ENCODE measurements around the gene THAP5. TPM values are rescaled to one million over a fixed set of nuclear protein-coding genes. Genes with fewer than 3 reads are reported as not detected.
A peak's percentile ranks its signal among the peaks of the same experiment; 100 is the strongest.

Gene THAP5
- polyA plus RNA-seq, 2 of the 4 experiments (the other 2 are of a cell fraction), result 20.5 to 27.4 TPM

DNA sequence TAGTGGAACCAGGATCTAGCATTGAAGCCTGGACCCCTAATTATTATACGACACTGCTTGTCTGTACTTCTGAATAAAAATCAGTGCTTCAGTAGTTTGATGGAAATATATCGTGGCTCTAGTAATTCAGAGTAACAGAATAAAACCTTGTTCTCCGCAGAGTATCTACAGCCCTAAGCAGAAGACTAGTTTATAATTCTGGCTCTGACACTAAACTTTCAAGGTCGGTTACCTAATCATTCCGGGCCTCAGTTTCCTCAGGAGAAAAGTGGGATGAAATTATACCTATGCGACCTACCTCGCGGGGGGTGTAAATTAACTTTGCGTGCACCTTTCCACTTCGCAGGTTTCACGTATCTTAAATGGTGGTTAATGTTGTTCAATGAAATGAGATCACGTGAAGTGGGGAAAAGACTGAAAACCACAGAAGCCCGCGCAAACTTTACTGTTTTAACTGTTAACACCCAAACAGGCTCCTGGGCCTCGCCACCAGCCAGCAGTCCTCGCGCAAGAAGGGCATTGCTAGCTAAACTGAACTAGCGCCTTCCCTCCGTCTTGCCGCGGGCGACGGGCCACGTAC, 615 bp downstream of the THAP5 start (continued):
- TF ChIP-seq, protein P1, sequence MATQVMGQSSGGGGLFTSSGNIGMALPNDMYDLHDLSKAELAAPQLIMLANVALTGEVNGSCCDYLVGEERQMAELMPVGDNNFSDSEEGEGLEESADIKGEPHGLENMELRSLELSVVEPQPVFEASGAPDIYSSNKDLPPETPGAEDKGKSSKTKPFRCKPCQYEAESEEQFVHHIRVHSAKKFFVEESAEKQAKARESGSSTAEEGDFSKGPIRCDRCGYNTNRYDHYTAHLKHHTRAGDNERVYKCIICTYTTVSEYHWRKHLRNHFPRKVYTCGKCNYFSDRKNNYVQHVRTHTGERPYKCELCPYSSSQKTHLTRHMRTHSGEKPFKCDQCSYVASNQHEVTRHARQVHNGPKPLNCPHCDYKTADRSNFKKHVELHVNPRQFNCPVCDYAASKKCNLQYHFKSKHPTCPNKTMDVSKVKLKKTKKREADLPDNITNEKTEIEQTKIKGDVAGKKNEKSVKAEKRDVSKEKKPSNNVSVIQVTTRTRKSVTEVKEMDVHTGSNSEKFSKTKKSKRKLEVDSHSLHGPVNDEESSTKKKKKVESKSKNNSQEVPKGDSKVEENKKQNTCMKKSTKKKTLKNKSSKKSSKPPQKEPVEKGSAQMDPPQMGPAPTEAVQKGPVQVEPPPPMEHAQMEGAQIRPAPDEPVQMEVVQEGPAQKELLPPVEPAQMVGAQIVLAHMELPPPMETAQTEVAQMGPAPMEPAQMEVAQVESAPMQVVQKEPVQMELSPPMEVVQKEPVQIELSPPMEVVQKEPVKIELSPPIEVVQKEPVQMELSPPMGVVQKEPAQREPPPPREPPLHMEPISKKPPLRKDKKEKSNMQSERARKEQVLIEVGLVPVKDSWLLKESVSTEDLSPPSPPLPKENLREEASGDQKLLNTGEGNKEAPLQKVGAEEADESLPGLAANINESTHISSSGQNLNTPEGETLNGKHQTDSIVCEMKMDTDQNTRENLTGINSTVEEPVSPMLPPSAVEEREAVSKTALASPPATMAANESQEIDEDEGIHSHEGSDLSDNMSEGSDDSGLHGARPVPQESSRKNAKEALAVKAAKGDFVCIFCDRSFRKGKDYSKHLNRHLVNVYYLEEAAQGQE (IDR thresholded peaks at IDR 0.05), result no peak
- TF ChIP-seq, protein P2, sequence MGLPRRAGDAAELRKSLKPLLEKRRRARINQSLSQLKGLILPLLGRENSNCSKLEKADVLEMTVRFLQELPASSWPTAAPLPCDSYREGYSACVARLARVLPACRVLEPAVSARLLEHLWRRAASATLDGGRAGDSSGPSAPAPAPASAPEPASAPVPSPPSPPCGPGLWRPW (IDR thresholded peaks at IDR 0.05), result no peak
- TF ChIP-seq, protein P3, sequence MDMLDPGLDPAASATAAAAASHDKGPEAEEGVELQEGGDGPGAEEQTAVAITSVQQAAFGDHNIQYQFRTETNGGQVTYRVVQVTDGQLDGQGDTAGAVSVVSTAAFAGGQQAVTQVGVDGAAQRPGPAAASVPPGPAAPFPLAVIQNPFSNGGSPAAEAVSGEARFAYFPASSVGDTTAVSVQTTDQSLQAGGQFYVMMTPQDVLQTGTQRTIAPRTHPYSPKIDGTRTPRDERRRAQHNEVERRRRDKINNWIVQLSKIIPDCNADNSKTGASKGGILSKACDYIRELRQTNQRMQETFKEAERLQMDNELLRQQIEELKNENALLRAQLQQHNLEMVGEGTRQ (IDR thresholded peaks at IDR 0.05), result peak; percentile 45; the same call in 1 of the 2 replicates
- no peak for TF ChIP-seq EHF (CRISPR knock-in tag; IDR thresholded peaks at IDR 0.05)
- TF ChIP-seq, protein P4, sequence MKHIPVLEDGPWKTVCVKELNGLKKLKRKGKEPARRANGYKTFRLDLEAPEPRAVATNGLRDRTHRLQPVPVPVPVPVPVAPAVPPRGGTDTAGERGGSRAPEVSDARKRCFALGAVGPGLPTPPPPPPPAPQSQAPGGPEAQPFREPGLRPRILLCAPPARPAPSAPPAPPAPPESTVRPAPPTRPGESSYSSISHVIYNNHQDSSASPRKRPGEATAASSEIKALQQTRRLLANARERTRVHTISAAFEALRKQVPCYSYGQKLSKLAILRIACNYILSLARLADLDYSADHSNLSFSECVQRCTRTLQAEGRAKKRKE (CRISPR knock-in tag; IDR thresholded peaks at IDR 0.05; ENCODE audit: low read depth), result no peak
- TF ChIP-seq, protein P5, sequence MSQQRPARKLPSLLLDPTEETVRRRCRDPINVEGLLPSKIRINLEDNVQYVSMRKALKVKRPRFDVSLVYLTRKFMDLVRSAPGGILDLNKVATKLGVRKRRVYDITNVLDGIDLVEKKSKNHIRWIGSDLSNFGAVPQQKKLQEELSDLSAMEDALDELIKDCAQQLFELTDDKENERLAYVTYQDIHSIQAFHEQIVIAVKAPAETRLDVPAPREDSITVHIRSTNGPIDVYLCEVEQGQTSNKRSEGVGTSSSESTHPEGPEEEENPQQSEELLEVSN (IDR thresholded peaks at IDR 0.05; ENCODE audit: borderline replicate concordance, low read depth), result no peak
- TF ChIP-seq MAFK (IDR thresholded peaks at IDR 0.05; ENCODE audit: partially characterized antibody), result no peak
- no peak for TF ChIP-seq CBX8 (IDR thresholded peaks at IDR 0.05)
- TF ChIP-seq HDAC2 (IDR thresholded peaks at IDR 0.05), result no peak
- TF ChIP-seq NR3C1 (IDR thresholded peaks at IDR 0.05), result no peak
- TF ChIP-seq RFX5 (IDR thresholded peaks at IDR 0.05), result no peak
- 0 out of 2 replicates have a peak, but pooled peaks have one; percentile 54 for TF ChIP-seq FOSB (CRISPR knock-in tag; IDR thresholded peaks at IDR 0.05)
- 0 out of 2 replicates have a peak, but pooled peaks have one; percentile 24 for TF ChIP-seq HOXB13 (CRISPR knock-in tag; IDR thresholded peaks at IDR 0.05; ENCODE audit: low read depth)
- no peak for TF ChIP-seq SREBF2 (IDR thresholded peaks at IDR 0.05)
- TF ChIP-seq HOXA7 (CRISPR knock-in tag; IDR thresholded peaks at IDR 0.05), result peak; percentile 60; the same call in 1 of the 2 replicates
- no peak for TF ChIP-seq CHD2 (IDR thresholded peaks at IDR 0.05; ENCODE audit: low read length, partially characterized antibody)
- no peak for TF ChIP-seq ZFP36 (IDR thresholded peaks at IDR 0.05; ENCODE audit: borderline replicate concordance, partially characterized antibody)
- TF ChIP-seq PHF8 (IDR thresholded peaks at IDR 0.05; ENCODE audit: borderline replicate concordance, low read depth), result no peak
- TF ChIP-seq, protein P6, sequence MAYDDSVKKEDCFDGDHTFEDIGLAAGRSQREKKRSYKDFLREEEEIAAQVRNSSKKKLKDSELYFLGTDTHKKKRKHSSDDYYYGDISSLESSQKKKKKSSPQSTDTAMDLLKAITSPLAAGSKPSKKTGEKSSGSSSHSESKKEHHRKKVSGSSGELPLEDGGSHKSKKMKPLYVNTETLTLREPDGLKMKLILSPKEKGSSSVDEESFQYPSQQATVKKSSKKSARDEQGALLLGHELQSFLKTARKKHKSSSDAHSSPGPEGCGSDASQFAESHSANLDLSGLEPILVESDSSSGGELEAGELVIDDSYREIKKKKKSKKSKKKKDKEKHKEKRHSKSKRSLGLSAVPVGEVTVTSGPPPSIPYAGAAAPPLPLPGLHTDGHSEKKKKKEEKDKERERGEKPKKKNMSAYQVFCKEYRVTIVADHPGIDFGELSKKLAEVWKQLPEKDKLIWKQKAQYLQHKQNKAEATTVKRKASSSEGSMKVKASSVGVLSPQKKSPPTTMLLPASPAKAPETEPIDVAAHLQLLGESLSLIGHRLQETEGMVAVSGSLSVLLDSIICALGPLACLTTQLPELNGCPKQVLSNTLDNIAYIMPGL (CRISPR knock-in tag; IDR thresholded peaks at IDR 0.05; ENCODE audit: borderline replicate concordance), result no peak
- TF ChIP-seq MAZ (IDR thresholded peaks at IDR 0.05; ENCODE audit: borderline replicate concordance, low read depth, low read length), result no peak
- no peak for TF ChIP-seq POLR2A (IDR thresholded peaks at IDR 0.05; ENCODE audit: low read length)
- no peak for TF ChIP-seq RNF2 (IDR thresholded peaks at IDR 0.05; ENCODE audit: borderline replicate concordance, low read depth)
- TF ChIP-seq SMC3 (IDR thresholded peaks at IDR 0.05), result no peak
- TF ChIP-seq RAD21 (conservative IDR thresholded peaks at IDR 0.05 in 1 of 2, IDR thresholded peaks at IDR 0.05 in 1 of 2), result no peak
- no peak for TF ChIP-seq ZC3H11A (IDR thresholded peaks at IDR 0.05)
- TF ChIP-seq HEYL (CRISPR knock-in tag; IDR thresholded peaks at IDR 0.05), result no peak
- no peak for TF ChIP-seq HOXB5 (CRISPR knock-in tag; IDR thresholded peaks at IDR 0.05)
- no peak for TF ChIP-seq JUN (IDR thresholded peaks at IDR 0.05)
- TF ChIP-seq MYC (IDR thresholded peaks at IDR 0.05; ENCODE audit: borderline replicate concordance, low read length), result no peak
- TF ChIP-seq NPAS2 (CRISPR knock-in tag; IDR thresholded peaks at IDR 0.05; ENCODE audit: borderline replicate concordance), result no peak
- TF ChIP-seq CBX2 (IDR thresholded peaks at IDR 0.05; ENCODE audit: borderline replicate concordance, low read depth), result no peak
- no peak for TF ChIP-seq NFE2L2 (conservative IDR thresholded peaks at IDR 0.05; ENCODE audit: low read length)
- no peak for TF ChIP-seq ZSCAN20 (CRISPR knock-in tag; IDR thresholded peaks at IDR 0.05)
- no peak for TF ChIP-seq EP300 (IDR thresholded peaks at IDR 0.05)
